ENCODE results near the gene FAM120A.

DNA sequence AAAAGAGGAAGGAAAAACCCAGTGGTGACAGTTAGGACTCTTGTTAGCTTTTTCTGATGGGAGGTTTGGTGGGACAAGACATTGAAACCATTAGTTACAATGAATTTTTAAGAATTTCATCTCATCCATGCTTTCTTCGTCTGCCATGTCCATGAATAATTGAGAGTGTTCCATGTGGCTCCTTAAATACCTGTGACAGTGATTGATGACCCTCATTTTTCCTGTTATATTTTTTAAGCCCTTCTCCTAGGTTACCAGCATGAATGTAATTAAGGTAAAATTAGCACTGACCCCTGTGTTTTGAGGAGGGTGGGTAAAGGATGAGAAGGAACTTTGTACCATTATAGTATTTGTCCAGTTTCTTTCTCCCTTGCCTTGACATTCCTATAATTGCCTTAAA, 101.4 kb downstream of the FAM120A start:
- TF ChIP-seq, protein P1, sequence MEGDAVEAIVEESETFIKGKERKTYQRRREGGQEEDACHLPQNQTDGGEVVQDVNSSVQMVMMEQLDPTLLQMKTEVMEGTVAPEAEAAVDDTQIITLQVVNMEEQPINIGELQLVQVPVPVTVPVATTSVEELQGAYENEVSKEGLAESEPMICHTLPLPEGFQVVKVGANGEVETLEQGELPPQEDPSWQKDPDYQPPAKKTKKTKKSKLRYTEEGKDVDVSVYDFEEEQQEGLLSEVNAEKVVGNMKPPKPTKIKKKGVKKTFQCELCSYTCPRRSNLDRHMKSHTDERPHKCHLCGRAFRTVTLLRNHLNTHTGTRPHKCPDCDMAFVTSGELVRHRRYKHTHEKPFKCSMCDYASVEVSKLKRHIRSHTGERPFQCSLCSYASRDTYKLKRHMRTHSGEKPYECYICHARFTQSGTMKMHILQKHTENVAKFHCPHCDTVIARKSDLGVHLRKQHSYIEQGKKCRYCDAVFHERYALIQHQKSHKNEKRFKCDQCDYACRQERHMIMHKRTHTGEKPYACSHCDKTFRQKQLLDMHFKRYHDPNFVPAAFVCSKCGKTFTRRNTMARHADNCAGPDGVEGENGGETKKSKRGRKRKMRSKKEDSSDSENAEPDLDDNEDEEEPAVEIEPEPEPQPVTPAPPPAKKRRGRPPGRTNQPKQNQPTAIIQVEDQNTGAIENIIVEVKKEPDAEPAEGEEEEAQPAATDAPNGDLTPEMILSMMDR (IDR thresholded peaks at IDR 0.05) = no peak
- TF ChIP-seq POLR2A (IDR thresholded peaks at IDR 0.05) = no peak
- no peak for TF ChIP-seq EP300 (IDR thresholded peaks at IDR 0.05)
- no peak for TF ChIP-seq POLR2AphosphoS5 (IDR thresholded peaks at IDR 0.05)

Measured in upper lobe of left lung (tissue), 4 donors.